HEK293 (cell line): Measurements from ENCODE around the gene GSTT4.

Experiments used
- CTCF ChIA-PET: fragments of 350-600 bp; formaldehyde crosslinking; extraction: SDS; loops from one replicate; lab custom pipeline; 2021; ENCODE audit warnings: antibody characterized with exemption; lab: Yijun Ruan, JAX
- POLR2A ChIA-PET: fragments of 300-600 bp; formaldehyde crosslinking; extraction: SDS; loops from one replicate; lab custom pipeline; 2020; ENCODE audit warnings: antibody characterized with exemption, inconsistent platforms; lab: Yijun Ruan, JAX
- H3K27ac ChIP-seq: fragments of 200-500 bp; sonication (Bioruptor generic); 2 replicates; pipeline ENCODE4 v1.5.1; 2014; ENCODE audit warnings: low read depth, low read length, control low read depth, inconsistent platforms; ENCODE audit errors: extremely low read depth
- H3K36me3 ChIP-seq, 2 experiments: fragments of 200-500 bp in 1 of 2; sonication (Bioruptor generic) in 1 of 2; 1 replicate in 1 of 2; 2 replicates in 1 of 2; pipeline ENCODE4 v1.5.1; 2014 to 2017; ENCODE audit warnings: inconsistent platforms in 2 of 2, low read length in 2 of 2; ENCODE audit not compliant: control insufficient read depth in 2 of 2, insufficient read depth in 1 of 2
- H3K4me1 ChIP-seq: fragments of 200-500 bp; sonication (Bioruptor generic); 2 replicates; pipeline ENCODE4 v1.5.1; 2014; ENCODE audit warnings: mild to moderate bottlenecking, low read length, inconsistent platforms; ENCODE audit not compliant: control insufficient read depth, insufficient read depth
- H3K4me3 ChIP-seq: 2 replicates; pipeline ENCODE4 v1.5.1; 2011; ENCODE audit warnings: low read depth, mild to moderate bottlenecking, control low read depth, low read length, moderate library complexity
- H3K9me3 ChIP-seq: fragments of 200-500 bp; sonication (Bioruptor generic); 2 replicates; pipeline ENCODE4 v1.5.1; 2014; ENCODE audit warnings: low read depth, low read length, inconsistent platforms; ENCODE audit not compliant: control insufficient read depth, insufficient read depth
- BCL6B ChIP-seq: fragments of 450-650 bp; formaldehyde crosslinking; IDR thresholded peaks from 2 replicates; pipeline ENCODE4 v1.5.1; 2017; ENCODE audit warnings: missing biosample characterization, missing genetic modification characterization
- GLIS2 ChIP-seq: fragments of 450-650 bp; formaldehyde crosslinking; IDR thresholded peaks from 2 replicates; pipeline ENCODE4 v1.5.1; 2016; ENCODE audit warnings: missing biosample characterization, missing genetic modification characterization
- KLF17 ChIP-seq: fragments of 450-650 bp; formaldehyde crosslinking; IDR thresholded peaks from 2 replicates; pipeline ENCODE4 v1.5.1; 2016; ENCODE audit warnings: missing biosample characterization, missing genetic modification characterization
- ZEB2 ChIP-seq: fragments of 450-650 bp; formaldehyde crosslinking; IDR thresholded peaks from 2 replicates; pipeline ENCODE4 v1.5.1; 2016; ENCODE audit warnings: missing biosample characterization, missing genetic modification characterization
- ZFP37 ChIP-seq: fragments of 450-650 bp; formaldehyde crosslinking; IDR thresholded peaks from 2 replicates; pipeline ENCODE4 v1.5.1; 2016; ENCODE audit warnings: missing biosample characterization, missing genetic modification characterization
- ZNF10 ChIP-seq: fragments of 450-650 bp; formaldehyde crosslinking; IDR thresholded peaks from 2 replicates; pipeline ENCODE4 v1.5.1; 2017; ENCODE audit warnings: missing biosample characterization, missing genetic modification characterization
- ZNF121 ChIP-seq: fragments of 450-650 bp; formaldehyde crosslinking; IDR thresholded peaks from 2 replicates; pipeline ENCODE4 v1.5.1; 2016; ENCODE audit warnings: missing biosample characterization, missing genetic modification characterization
- ZNF157 ChIP-seq: fragments of 450-650 bp; formaldehyde crosslinking; IDR thresholded peaks from 2 replicates; pipeline ENCODE4 v1.5.1; 2016; ENCODE audit warnings: missing biosample characterization, missing genetic modification characterization
- ZNF169 ChIP-seq: fragments of 450-650 bp; formaldehyde crosslinking; IDR thresholded peaks from 2 replicates; pipeline ENCODE4 v1.5.1; 2016; ENCODE audit warnings: missing biosample characterization, missing genetic modification characterization
- ZNF292 ChIP-seq: fragments of 450-650 bp; formaldehyde crosslinking; IDR thresholded peaks from 2 replicates; pipeline ENCODE4 v1.5.1; 2016; ENCODE audit warnings: low read depth, missing biosample characterization, missing genetic modification characterization, borderline replicate concordance
- ZNF571 ChIP-seq: fragments of 450-650 bp; formaldehyde crosslinking; IDR thresholded peaks from 2 replicates; pipeline ENCODE4 v1.5.0; 2017; ENCODE audit warnings: missing biosample characterization, missing genetic modification characterization
- ZNF660 ChIP-seq: fragments of 450-650 bp; IDR thresholded peaks from 2 replicates; pipeline ENCODE4 v1.5.1; 2018; ENCODE audit warnings: missing biosample characterization, mild to moderate bottlenecking, missing genetic modification characterization
- ZNF692 ChIP-seq: fragments of 450-650 bp; formaldehyde crosslinking; IDR thresholded peaks from 2 replicates; pipeline ENCODE4 v1.5.1; 2016; ENCODE audit warnings: missing biosample characterization, missing genetic modification characterization
- ZNF747 ChIP-seq: fragments of 450-650 bp; formaldehyde crosslinking; IDR thresholded peaks from 2 replicates; pipeline ENCODE4 v1.5.1; 2016; ENCODE audit warnings: missing biosample characterization, missing genetic modification characterization
- TF ChIP-seq, protein P1 (sequence below): fragments of 450-650 bp; formaldehyde crosslinking; IDR thresholded peaks from 2 replicates; pipeline ENCODE4 v1.5.1; 2016; ENCODE audit warnings: missing biosample characterization, missing genetic modification characterization
- TF ChIP-seq, protein P2 (sequence below): fragments of 450-650 bp; formaldehyde crosslinking; IDR thresholded peaks from 2 replicates; pipeline ENCODE4 v1.5.1; 2016; ENCODE audit warnings: missing biosample characterization, missing genetic modification characterization
- TF ChIP-seq, protein P3 (sequence below): fragments of 450-650 bp; formaldehyde crosslinking; IDR thresholded peaks from 2 replicates; pipeline ENCODE4 v1.5.1; 2016; ENCODE audit warnings: missing biosample characterization, missing genetic modification characterization

Gene GSTT4

DNA sequence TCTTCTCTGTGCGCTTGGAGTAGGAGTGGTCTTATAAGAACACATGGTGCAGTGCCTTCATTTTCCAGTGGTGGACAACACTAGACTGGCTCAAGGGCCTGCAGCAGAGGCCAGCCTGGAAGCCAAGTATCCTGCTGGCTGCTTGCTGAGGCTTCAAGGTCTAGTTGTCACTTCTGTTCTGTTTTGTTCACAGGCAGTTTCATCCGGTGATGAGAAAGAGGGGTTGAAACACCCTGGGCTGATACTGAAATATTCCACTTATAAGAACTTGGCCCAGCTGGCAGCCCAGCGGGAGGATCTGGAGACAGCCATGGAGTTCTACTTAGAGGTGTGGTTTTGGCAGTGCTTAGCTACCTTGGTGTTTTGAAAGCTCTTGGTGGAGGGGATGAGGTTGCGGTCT lies 35.7 kb upstream of the GSTT4 start (continued):
- TF ChIP-seq, protein P1, sequence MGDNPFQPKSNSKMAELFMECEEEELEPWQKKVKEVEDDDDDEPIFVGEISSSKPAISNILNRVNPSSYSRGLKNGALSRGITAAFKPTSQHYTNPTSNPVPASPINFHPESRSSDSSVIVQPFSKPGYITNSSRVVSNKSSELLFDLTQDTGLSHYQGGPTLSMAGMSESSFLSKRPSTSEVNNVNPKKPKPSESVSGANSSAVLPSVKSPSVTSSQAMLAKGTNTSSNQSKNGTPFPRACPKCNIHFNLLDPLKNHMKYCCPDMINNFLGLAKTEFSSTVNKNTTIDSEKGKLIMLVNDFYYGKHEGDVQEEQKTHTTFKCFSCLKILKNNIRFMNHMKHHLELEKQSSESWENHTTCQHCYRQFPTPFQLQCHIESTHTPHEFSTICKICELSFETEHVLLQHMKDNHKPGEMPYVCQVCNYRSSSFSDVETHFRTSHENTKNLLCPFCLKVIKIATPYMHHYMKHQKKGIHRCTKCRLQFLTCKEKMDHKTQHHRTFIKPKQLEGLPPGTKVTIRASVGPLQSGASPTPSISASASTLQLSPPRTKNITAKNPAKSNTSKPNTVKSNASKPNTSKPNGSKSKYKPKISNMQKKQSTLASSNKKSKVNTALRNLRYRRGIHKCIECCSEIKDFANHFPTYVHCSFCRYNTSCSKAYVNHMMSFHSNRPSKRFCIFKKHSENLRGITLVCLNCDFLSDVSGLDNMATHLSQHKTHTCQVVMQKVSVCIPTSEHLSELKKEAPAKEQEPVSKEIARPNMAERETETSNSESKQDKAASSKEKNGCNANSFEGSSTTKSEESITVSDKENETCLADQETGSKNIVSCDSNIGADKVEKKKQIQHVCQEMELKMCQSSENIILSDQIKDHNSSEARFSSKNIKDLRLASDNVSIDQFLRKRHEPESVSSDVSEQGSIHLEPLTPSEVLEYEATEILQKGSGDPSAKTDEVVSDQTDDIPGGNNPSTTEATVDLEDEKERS (tag by site-specific recombination), result no peak
- no peak for TF ChIP-seq ZNF169 (tag by site-specific recombination)
- TF ChIP-seq ZNF10 (tag by site-specific recombination), result no peak
- TF ChIP-seq ZNF292 (tag by site-specific recombination), result no peak
- no peak for TF ChIP-seq KLF17 (tag by site-specific recombination)
- no peak for TF ChIP-seq ZNF660
- TF ChIP-seq ZNF692 (tag by site-specific recombination), result no peak
- TF ChIP-seq ZNF747 (tag by site-specific recombination), result no peak
- TF ChIP-seq, all 188 proteins: peak for 0

DNA sequence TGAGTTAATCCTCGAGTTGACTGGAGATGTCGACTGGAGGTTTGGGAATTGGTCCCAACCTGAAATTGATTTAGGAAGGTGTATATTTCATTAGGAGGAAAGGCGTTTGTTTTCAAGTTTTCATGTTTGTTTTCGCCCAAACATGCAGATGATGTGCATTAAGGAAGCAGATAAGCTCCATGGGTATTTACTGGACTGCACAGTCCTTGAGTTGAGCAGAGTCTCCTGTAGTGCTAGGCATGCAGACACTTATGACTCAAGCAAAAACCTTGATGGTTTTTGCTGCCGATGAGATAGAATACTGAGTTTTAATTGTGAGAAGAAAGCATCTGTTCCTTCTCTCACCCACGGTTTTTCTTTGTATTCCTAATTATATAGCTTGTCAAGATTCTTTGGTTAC lies 33.8 kb upstream of the GSTT4 start:
- Histone ChIP-seq H3K4me1 (no peaks in the 10 kb centered on the region), H3K4me3 (no peak overlapping the region)
- CTCF ChIA-PET, result interaction anchor here (1.3 kb wide), 1 partner anchor 8 kb away, joined by 4 read pairs; no protein-coding TSS in a partner anchor
- POLR2A ChIA-PET, result interaction anchor here (1.9 kb wide), 1 partner anchor 9 kb away, joined by 3 read pairs; no protein-coding TSS in a partner anchor
- no peak for TF ChIP-seq ZNF121 (tag by site-specific recombination)
- TF ChIP-seq, protein P2, sequence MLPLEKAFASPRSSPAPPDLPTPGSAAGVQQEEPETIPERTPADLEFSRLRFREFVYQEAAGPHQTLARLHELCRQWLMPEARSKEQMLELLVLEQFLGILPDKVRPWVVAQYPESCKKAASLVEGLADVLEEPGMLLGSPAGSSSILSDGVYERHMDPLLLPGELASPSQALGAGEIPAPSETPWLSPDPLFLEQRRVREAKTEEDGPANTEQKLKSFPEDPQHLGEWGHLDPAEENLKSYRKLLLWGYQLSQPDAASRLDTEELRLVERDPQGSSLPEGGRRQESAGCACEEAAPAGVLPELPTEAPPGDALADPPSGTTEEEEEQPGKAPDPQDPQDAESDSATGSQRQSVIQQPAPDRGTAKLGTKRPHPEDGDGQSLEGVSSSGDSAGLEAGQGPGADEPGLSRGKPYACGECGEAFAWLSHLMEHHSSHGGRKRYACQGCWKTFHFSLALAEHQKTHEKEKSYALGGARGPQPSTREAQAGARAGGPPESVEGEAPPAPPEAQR (tag by site-specific recombination), result no peak
- TF ChIP-seq ZEB2 (tag by site-specific recombination), result no peak
- no peak for TF ChIP-seq BCL6B (tag by site-specific recombination)
- TF ChIP-seq, protein P3, sequence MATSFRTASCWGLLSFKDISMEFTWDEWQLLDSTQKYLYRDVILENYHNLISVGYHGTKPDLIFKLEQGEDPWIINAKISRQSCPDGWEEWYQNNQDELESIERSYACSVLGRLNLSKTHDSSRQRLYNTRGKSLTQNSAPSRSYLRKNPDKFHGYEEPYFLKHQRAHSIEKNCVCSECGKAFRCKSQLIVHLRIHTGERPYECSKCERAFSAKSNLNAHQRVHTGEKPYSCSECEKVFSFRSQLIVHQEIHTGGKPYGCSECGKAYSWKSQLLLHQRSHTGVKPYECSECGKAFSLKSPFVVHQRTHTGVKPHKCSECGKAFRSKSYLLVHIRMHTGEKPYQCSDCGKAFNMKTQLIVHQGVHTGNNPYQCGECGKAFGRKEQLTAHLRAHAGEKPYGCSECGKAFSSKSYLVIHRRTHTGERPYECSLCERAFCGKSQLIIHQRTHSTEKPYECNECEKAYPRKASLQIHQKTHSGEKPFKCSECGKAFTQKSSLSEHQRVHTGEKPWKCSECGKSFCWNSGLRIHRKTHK, result no peak
- no peak for TF ChIP-seq ZNF157 (tag by site-specific recombination)
- TF ChIP-seq ZNF571 (tag by site-specific recombination), result no peak
- TF ChIP-seq GLIS2 (tag by site-specific recombination), result no peak
- TF ChIP-seq ZFP37 (tag by site-specific recombination), result no peak
- TF ChIP-seq, all 188 proteins: peak for 0
- Histone ChIP-seq H3K36me3 (peaks cover 27 to 71% of the 10 kb centered on the region in 2 experiments), H3K27ac (no peak overlapping the region), H3K9me3 (no peaks in the 10 kb centered on the region)
